ENCODE measurements around the gene FCAR.

The FCAR gene

DNA sequence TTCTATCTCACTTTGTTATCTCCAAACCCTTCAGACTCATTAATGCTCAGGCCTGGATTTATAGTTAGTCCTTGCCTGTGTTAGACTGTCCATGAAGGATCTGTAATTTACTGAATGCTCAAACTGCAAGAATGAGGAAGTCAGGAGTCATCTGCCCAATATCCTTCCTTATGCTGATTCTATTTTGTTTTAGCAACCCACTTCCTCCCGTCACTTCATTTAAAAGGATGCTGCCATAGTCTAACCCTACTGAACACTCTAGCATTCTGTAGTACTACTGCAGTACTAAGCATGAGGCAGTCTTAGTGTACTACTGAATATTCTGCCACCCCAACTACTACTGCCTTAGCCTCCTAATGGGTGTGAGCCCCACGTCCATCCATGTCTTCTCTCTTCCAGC, 1.5 kb downstream of the FCAR start:
- TF ChIP-seq FOXP2 (optimal IDR thresholded peaks at IDR 0.05; ENCODE audit: borderline replicate concordance, extremely low read depth, extremely low read length, insufficient read depth) (no peak), TAF1 (IDR thresholded peaks at IDR 0.05; ENCODE audit: borderline replicate concordance, insufficient read depth, low read length) (no peak), POLR2AphosphoS5 (IDR thresholded peaks at IDR 0.05; ENCODE audit: low read depth, low read length) (no peak), SIN3A (IDR thresholded peaks at IDR 0.05; ENCODE audit: borderline replicate concordance, insufficient read depth, low read length) (no peak), REST (IDR thresholded peaks at IDR 0.05; ENCODE audit: insufficient read depth in 1 of 2, low read depth in 2 of 2, low read length in 2 of 2) (no peak)

- no peak for TF ChIP-seq FOXP2 (optimal IDR thresholded peaks at IDR 0.05; ENCODE audit: borderline replicate concordance, extremely low read depth, extremely low read length, insufficient read depth)
These were observed 3.4 kb downstream of the FCAR start for GRCh38 chr19:54877471-54877870.

DNA sequence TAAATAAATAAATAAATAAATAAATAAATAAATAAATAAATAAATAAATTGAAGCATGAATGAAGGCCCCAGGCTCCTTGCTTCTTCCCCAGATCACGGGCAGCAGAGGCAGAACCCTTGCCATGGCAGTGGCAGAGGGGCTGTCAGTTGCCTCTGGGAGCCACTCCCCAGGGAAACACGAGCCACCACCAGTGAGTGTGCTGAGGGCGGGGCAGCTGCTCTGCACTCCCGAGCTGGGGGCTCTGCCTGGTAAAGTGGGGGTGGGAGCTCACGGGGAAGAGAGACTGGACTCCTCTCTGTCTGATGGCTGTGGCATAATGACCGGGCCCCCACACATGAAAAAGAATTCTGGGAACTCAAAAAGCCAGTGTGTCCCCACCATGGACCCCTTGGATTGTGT, 7.8 kb downstream of the FCAR start:
- TF ChIP-seq POLR2AphosphoS5 (IDR thresholded peaks at IDR 0.05; ENCODE audit: low read depth, low read length) (no peak), REST (IDR thresholded peaks at IDR 0.05; ENCODE audit: insufficient read depth in 1 of 2, low read depth in 2 of 2, low read length in 2 of 2) (no peak), FOXP2 (optimal IDR thresholded peaks at IDR 0.05; ENCODE audit: borderline replicate concordance, extremely low read depth, extremely low read length, insufficient read depth) (no peak), TAF1 (IDR thresholded peaks at IDR 0.05; ENCODE audit: borderline replicate concordance, insufficient read depth, low read length) (no peak), SIN3A (IDR thresholded peaks at IDR 0.05; ENCODE audit: borderline replicate concordance, insufficient read depth, low read length) (no peak)

DNA sequence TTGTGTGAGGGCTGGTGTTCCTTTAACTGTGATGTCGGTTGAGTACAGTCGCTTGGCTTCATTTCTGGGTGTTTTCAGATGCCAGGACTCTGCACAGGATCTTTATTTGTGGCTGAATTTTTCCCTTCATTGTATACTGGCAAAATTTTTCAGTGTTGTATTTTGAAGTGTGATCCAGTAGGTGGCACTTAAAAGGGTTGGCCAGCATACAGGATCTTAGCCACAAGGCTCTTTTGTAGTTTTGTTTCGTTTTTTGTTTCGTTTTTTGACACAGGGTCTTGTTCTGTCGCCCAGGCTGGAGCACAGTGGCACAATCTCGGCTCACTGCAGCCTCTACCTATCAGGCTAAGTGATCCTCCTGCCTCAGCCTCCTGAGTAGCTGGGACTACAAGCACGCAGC, 8.7 kb downstream of the FCAR start:
- TF ChIP-seq REST (IDR thresholded peaks at IDR 0.05; ENCODE audit: insufficient read depth in 1 of 2, low read depth in 2 of 2, low read length in 2 of 2), result no peak
- TF ChIP-seq TAF1 (IDR thresholded peaks at IDR 0.05; ENCODE audit: borderline replicate concordance, insufficient read depth, low read length), result no peak
- TF ChIP-seq SIN3A (IDR thresholded peaks at IDR 0.05; ENCODE audit: borderline replicate concordance, insufficient read depth, low read length), result no peak
- no peak for TF ChIP-seq FOXP2 (optimal IDR thresholded peaks at IDR 0.05; ENCODE audit: borderline replicate concordance, extremely low read depth, extremely low read length, insufficient read depth)
- TF ChIP-seq POLR2AphosphoS5 (IDR thresholded peaks at IDR 0.05; ENCODE audit: low read depth, low read length), result no peak

DNA sequence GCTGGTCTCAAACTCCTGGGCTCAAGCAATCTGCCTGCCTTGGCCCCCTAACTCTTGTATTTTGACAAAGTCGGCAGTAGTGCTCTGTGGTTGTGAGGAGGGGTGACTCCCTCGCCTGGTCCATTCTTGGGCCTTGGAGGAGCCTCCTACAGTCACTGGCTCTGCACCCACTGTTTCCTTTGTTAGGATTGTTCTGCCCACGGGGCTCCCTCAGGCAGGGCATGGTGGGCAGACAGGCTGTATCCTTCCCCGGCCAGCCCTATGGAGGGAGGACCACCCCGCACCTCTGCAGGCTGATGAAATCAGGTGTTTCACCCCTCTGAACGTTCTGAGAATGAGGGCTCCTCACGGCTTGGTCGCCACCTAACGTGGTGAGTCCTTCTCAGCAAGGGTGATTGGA, 9.2 kb downstream of the FCAR start:
- TF ChIP-seq POLR2AphosphoS5 (IDR thresholded peaks at IDR 0.05; ENCODE audit: low read depth, low read length), result no peak
- TF ChIP-seq FOXP2 (optimal IDR thresholded peaks at IDR 0.05; ENCODE audit: borderline replicate concordance, extremely low read depth, extremely low read length, insufficient read depth), result no peak
- no peak for TF ChIP-seq TAF1 (IDR thresholded peaks at IDR 0.05; ENCODE audit: borderline replicate concordance, insufficient read depth, low read length)
- TF ChIP-seq SIN3A (IDR thresholded peaks at IDR 0.05; ENCODE audit: borderline replicate concordance, insufficient read depth, low read length), result no peak
- TF ChIP-seq REST (IDR thresholded peaks at IDR 0.05; ENCODE audit: insufficient read depth in 1 of 2, low read depth in 2 of 2, low read length in 2 of 2), result no peak
